Upper lobe of left lung (tissue), 4 donors: ENCODE results near the gene PCSK1.

Source experiments
- CTCF ChIP-seq, 6 experiments: fragments of 450-650 bp in 4 of 6; fragments of 200-600 bp in 2 of 6; sonication (generic) in 2 of 6; IDR thresholded peaks; one replicate each; pipeline ENCODE4 v1.5.1; 2016 to 2019; ENCODE audit warnings: antibody characterized with exemption in 6 of 6
- POLR2A ChIP-seq, 4 donors: fragments of 450-650 bp; IDR thresholded peaks; one replicate each; pipeline ENCODE4 v1.5.1; 2016 to 2017; ENCODE audit warnings: antibody characterized with exemption in 4 of 4, mild to moderate bottlenecking in 2 of 4
- POLR2AphosphoS5 ChIP-seq, 2 donors: sonication (generic); formaldehyde crosslinking; IDR thresholded peaks; one replicate each; pipeline ENCODE4 v1.5.1; 2017; ENCODE audit warnings: antibody characterized with exemption in 2 of 2

- TF ChIP-seq CTCF (IDR thresholded peaks at IDR 0.05), result no peak
- TF ChIP-seq POLR2A (IDR thresholded peaks at IDR 0.05), result no peak
- no peak for TF ChIP-seq POLR2AphosphoS5 (IDR thresholded peaks at IDR 0.05)
Observed at GRCh38 chr5:96387616-96388015, 45.4 kb downstream of the PCSK1 start.
